Ascending aorta (tissue), 2 donors: ENCODE results near the gene ADAMTS1. TPM values are rescaled to one million over a fixed set of nuclear protein-coding genes. Genes with fewer than 3 reads are reported as not detected.
A peak's percentile ranks its signal among the peaks of the same experiment; 100 is the strongest.

ENCODE experiments used
- DNase-seq, 2 donors: peaks; one replicate each; pipeline ENCODE4 v3.0.0-alpha.2; 2019; ENCODE audit warnings: low spot score in 2 of 2
- H3K27ac ChIP-seq, 2 donors: fragments of 200-600 bp; sonication (generic); one replicate each; pipeline ENCODE4 v1.5.1; 2016 to 2017; ENCODE audit warnings: mild to moderate bottlenecking in 1 of 2
- H3K27me3 ChIP-seq: fragments of 200-600 bp; sonication (generic); one replicate; pipeline ENCODE4 v1.5.1; 2017
- H3K36me3 ChIP-seq, 2 donors: fragments of 200-600 bp; sonication (generic); one replicate each; pipeline ENCODE4 v1.5.1; 2016
- H3K4me1 ChIP-seq, 2 donors: fragments of 200-600 bp; sonication (generic); one replicate each; pipeline ENCODE4 v1.5.1; 2016 to 2017; ENCODE audit warnings: mild to moderate bottlenecking in 1 of 2
- H3K4me3 ChIP-seq, 2 donors: fragments of 200-600 bp; sonication (generic); one replicate each; pipeline ENCODE4 v1.5.1; 2016 to 2017; ENCODE audit warnings: mild to moderate bottlenecking in 1 of 2
- H3K9me3 ChIP-seq, 2 donors: fragments of 200-600 bp; sonication (generic); one replicate each; pipeline ENCODE4 v1.5.1; 2016
- intact Hi-C: fragments of 100-400 bp; cut with DNase I; formaldehyde crosslinking; loops from one replicate; pipeline ENCODE4 v1.15.1; 2023
- total RNA-seq: library from RNA; depleted of rRNA; stranded (reverse); fragments of >200 nt; gene quantifications from one replicate; pipeline ENCODE4 v1.1.0, GENCODE V29; 2016
- TF ChIP-seq, protein P1 (sequence below), 3 experiments: fragments of 200-600 bp in 2 of 3; fragments of 450-650 bp in 1 of 3; sonication (generic) in 2 of 3; IDR thresholded peaks; one replicate each; pipeline ENCODE4 v1.5.1; 2016 to 2019; ENCODE audit warnings: antibody characterized with exemption in 3 of 3, mild to moderate bottlenecking in 1 of 3, moderate library complexity in 1 of 3

Gene ADAMTS1
- total RNA-seq, 1 donor from 2014 or later = 672 TPM

- peaks cover 0 to 18% of the 10 kb centered on the region in 2 donors for H3K4me1 ChIP-seq
- no peaks in the 10 kb centered on the region for H3K27me3 ChIP-seq
- H3K36me3 ChIP-seq = no peaks in the 10 kb centered on the region
- H3K27ac ChIP-seq = peak overlapping the region; percentile 80 to 84
- TF ChIP-seq, protein P1, sequence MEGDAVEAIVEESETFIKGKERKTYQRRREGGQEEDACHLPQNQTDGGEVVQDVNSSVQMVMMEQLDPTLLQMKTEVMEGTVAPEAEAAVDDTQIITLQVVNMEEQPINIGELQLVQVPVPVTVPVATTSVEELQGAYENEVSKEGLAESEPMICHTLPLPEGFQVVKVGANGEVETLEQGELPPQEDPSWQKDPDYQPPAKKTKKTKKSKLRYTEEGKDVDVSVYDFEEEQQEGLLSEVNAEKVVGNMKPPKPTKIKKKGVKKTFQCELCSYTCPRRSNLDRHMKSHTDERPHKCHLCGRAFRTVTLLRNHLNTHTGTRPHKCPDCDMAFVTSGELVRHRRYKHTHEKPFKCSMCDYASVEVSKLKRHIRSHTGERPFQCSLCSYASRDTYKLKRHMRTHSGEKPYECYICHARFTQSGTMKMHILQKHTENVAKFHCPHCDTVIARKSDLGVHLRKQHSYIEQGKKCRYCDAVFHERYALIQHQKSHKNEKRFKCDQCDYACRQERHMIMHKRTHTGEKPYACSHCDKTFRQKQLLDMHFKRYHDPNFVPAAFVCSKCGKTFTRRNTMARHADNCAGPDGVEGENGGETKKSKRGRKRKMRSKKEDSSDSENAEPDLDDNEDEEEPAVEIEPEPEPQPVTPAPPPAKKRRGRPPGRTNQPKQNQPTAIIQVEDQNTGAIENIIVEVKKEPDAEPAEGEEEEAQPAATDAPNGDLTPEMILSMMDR (IDR thresholded peaks at IDR 0.05) = no peak
- H3K9me3 ChIP-seq = no peaks in the 10 kb centered on the region
- H3K4me3 ChIP-seq = no peak overlapping the region
- no peak for DNase-seq
- intact Hi-C loops = no loop called here
Observed at GRCh38 chr21:26800455-26800854, 44.8 kb downstream of the ADAMTS1 start.

DNA sequence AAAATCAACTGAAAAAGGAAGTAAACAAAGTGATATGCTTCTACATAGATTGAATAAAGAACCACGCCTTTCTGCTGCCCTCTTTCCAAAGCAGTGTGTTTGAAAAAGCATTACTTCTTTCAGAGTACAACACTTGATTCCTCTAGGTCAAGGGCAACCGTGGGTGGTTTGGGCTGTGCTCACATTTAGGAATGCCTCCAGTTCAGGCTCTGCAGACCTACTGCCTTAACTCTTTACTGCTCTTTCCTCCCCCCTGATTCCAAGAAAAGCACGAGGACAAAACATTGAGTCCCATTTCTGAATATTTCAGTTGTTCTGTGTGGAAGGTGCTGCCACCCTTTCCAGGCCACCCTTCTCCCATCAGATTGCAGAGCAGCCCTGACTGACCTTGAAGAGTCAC lies 45.2 kb downstream of the ADAMTS1 start:
- Histone ChIP-seq H3K9me3 (no peaks in the 10 kb centered on the region), H3K4me3 (no peak overlapping the region), H3K36me3 (no peaks in the 10 kb centered on the region), H3K27ac (peak overlapping the region; percentile 80 to 84), H3K27me3 (no peaks in the 10 kb centered on the region), H3K4me1 (peaks cover 0 to 18% of the 10 kb centered on the region in 2 donors)
- DNase-seq = no peak
- TF ChIP-seq, protein P1 (IDR thresholded peaks at IDR 0.05) = no peak
- intact Hi-C loops = no loop called here

- Histone ChIP-seq H3K9me3 (no peaks in the 10 kb centered on the region), H3K36me3 (no peaks in the 10 kb centered on the region), H3K4me3 (no peak overlapping the region), H3K27ac (peak overlapping the region in 1 of 2 donors; percentile 84), H3K4me1 (peaks cover 0 to 18% of the 10 kb centered on the region in 2 donors), H3K27me3 (no peaks in the 10 kb centered on the region)
- intact Hi-C loops = loop anchor here (5.0 kb wide), 1 partner anchor 43 kb away; no protein-coding TSS in a partner anchor
- no peak for DNase-seq
- TF ChIP-seq, protein P1 (IDR thresholded peaks at IDR 0.05) = no peak
Observed at GRCh38 chr21:26798856-26799751, 46.1 kb downstream of the ADAMTS1 start.

- TF ChIP-seq, protein P1 (IDR thresholded peaks at IDR 0.05) = no peak
- Histone ChIP-seq H3K36me3 (no peaks in the 10 kb centered on the region), H3K9me3 (no peaks in the 10 kb centered on the region), H3K27ac (no peak overlapping the region), H3K4me3 (no peak overlapping the region), H3K27me3 (no peaks in the 10 kb centered on the region), H3K4me1 (peaks cover 0 to 18% of the 10 kb centered on the region in 2 donors)
- no peak for DNase-seq
- intact Hi-C loops = loop anchor here (5.0 kb wide), 1 partner anchor 44 kb away; no protein-coding TSS in a partner anchor
Observed at GRCh38 chr21:26797878-26798456, 47.2 kb downstream of the ADAMTS1 start.

GRCh38 chr21:26795866-26796329 lies 49.3 kb downstream of the ADAMTS1 start:
- TF ChIP-seq, protein P1 (IDR thresholded peaks at IDR 0.05) = no peak
- Histone ChIP-seq H3K4me1 (peaks cover 0 to 11% of the 10 kb centered on the region in 2 donors), H3K9me3 (no peaks in the 10 kb centered on the region), H3K27me3 (no peaks in the 10 kb centered on the region), H3K36me3 (no peaks in the 10 kb centered on the region), H3K4me3 (no peak overlapping the region), H3K27ac (peak overlapping the region; percentile 50 to 68)
- no peak for DNase-seq
- intact Hi-C loops = loop anchor here (5.0 kb wide), 1 partner anchor 46 kb away; no protein-coding TSS in a partner anchor
